Large intestine (tissue), 3 donors: Measurements from ENCODE around the gene CLASRP. TPM values are rescaled to one million over a fixed set of nuclear protein-coding genes. Genes with fewer than 3 reads are reported as not detected.
A peak's percentile ranks its signal among the peaks of the same experiment; 100 is the strongest.

Experiments used
- DNase-seq, 2 donors: peaks; one replicate each; pipeline versions ENCODE4 v3.0.0 to v3.0.0-alpha.2; 2013
- H3K27ac ChIP-seq: one replicate; pipeline ENCODE4 v1.5.1; 2013; ENCODE audit warnings: low read length
- H3K27me3 ChIP-seq: 2 replicates; pipeline ENCODE4 v1.6.1; 2013; ENCODE audit warnings: low read length; ENCODE audit not compliant: control insufficient read depth, insufficient read depth
- H3K36me3 ChIP-seq: 2 replicates; pipeline ENCODE4 v1.6.1; 2013; ENCODE audit warnings: low read length; ENCODE audit not compliant: control insufficient read depth, insufficient read depth
- H3K4me1 ChIP-seq: one replicate; pipeline ENCODE4 v1.6.1; 2013; ENCODE audit warnings: low read length; ENCODE audit not compliant: control insufficient read depth, insufficient read depth
- H3K4me3 ChIP-seq: one replicate; pipeline ENCODE4 v1.5.1; 2013; ENCODE audit warnings: low read length
- H3K9me3 ChIP-seq: one replicate; pipeline ENCODE4 v1.6.1; 2013; ENCODE audit warnings: mild to moderate bottlenecking, low read depth, low read length, moderate library complexity; ENCODE audit not compliant: control insufficient read depth
- WGBS: methylation state at CpG from one replicate; pipeline ENCODE4 v1.1.5; 2013; ENCODE audit warnings: low lambda C conversion rate; ENCODE audit not compliant: insufficient coverage; 5-methylcytosine and 5-hydroxymethylcytosine counted together
- polyA plus RNA-seq: library from polyadenylated mRNA; unstranded; fragments of 120-200 nt; gene quantifications from one replicate; pipeline ENCODE4 v1.2.1, GENCODE V29; 2013

CLASRP gene
- polyA plus RNA-seq, 1 donor, result 81.6 TPM

GRCh38 chr19:45041125-45041524 lies 2.3 kb downstream of the CLASRP start:
- H3K36me3 ChIP-seq, result peaks cover 50% of the 10 kb centered on the region

GRCh38 chr19:45045671-45046353 lies 7.0 kb downstream of the CLASRP start:
- Histone ChIP-seq H3K4me3 (no peak overlapping the region), H3K36me3 (peaks cover 51% of the 10 kb centered on the region), H3K27ac (peak overlapping the region; percentile 64), H3K27me3 (no peaks in the 10 kb centered on the region), H3K4me1 (peaks cover 28% of the 10 kb centered on the region), H3K9me3 (no peaks in the 10 kb centered on the region)
- WGBS, result no CpG with 5 or more reads among the region's 14 CpGs
- DNase-seq, result peak; percentile 48 to 84

More at GRCh38 chr19:45041125-45041524, 2.3 kb downstream of the CLASRP start:
- no CpG with 5 or more reads among the region's 6 CpGs for WGBS
- Histone ChIP-seq H3K9me3 (peaks cover 2% of the 10 kb centered on the region), H3K27me3 (no peaks in the 10 kb centered on the region), H3K4me3 (no peak overlapping the region), H3K4me1 (peaks cover 28% of the 10 kb centered on the region), H3K27ac (no peak overlapping the region)
- no peak for DNase-seq

- WGBS, result no CpG with 5 or more reads among the region's 7 CpGs
- Histone ChIP-seq H3K4me1 (peaks cover 33% of the 10 kb centered on the region), H3K27ac (peak overlapping the region; percentile 64), H3K9me3 (no peaks in the 10 kb centered on the region), H3K36me3 (peaks cover 51% of the 10 kb centered on the region), H3K27me3 (no peaks in the 10 kb centered on the region), H3K4me3 (no peak overlapping the region)
- peak in 1 of 2 donors; percentile 45 for DNase-seq
Measured at GRCh38 chr19:45046355-45046754, 7.5 kb downstream of the CLASRP start.

GRCh38 chr19:45047188-45047797 lies 8.4 kb downstream of the CLASRP start:
- no peak overlapping the region for H3K4me3 ChIP-seq

GRCh38 chr19:45049073-45049736 lies 10.4 kb downstream of the CLASRP start:
- Histone ChIP-seq H3K36me3 (peaks cover 46% of the 10 kb centered on the region), H3K27ac (no peak overlapping the region), H3K4me3 (no peak overlapping the region), H3K4me1 (peaks cover 49% of the 10 kb centered on the region), H3K9me3 (no peaks in the 10 kb centered on the region), H3K27me3 (no peaks in the 10 kb centered on the region)
- no peak for DNase-seq
- WGBS, result no CpG with 5 or more reads among the region's 8 CpGs

More at GRCh38 chr19:45047188-45047797, 8.4 kb downstream of the CLASRP start:
- no peak overlapping the region for H3K27ac ChIP-seq
- H3K4me1 ChIP-seq, result peaks cover 41% of the 10 kb centered on the region
- DNase-seq, result no peak
- no peaks in the 10 kb centered on the region for H3K9me3 ChIP-seq
- no peaks in the 10 kb centered on the region for H3K27me3 ChIP-seq
- peaks cover 42% of the 10 kb centered on the region for H3K36me3 ChIP-seq
- 67% methylated on average over 3 of the region's 7 CpGs for WGBS

- H3K4me1 ChIP-seq, result peaks cover 43% of the 10 kb centered on the region
Measured at GRCh38 chr19:45050036-45050435, 11.2 kb downstream of the CLASRP start.

GRCh38 chr19:45051929-45052579 lies 13.2 kb downstream of the CLASRP start:
- H3K4me1 ChIP-seq, result peaks cover 23% of the 10 kb centered on the region
- peak; percentile 75 to 93 for DNase-seq
- H3K36me3 ChIP-seq, result peaks cover 53% of the 10 kb centered on the region
- H3K27ac ChIP-seq, result peak overlapping the region; percentile 85
- H3K27me3 ChIP-seq, result no peaks in the 10 kb centered on the region
- WGBS, result 0% methylated on average over 1 of the region's 9 CpGs
- H3K4me3 ChIP-seq, result no peak overlapping the region
- H3K9me3 ChIP-seq, result no peaks in the 10 kb centered on the region

More at GRCh38 chr19:45050036-45050435, 11.2 kb downstream of the CLASRP start:
- Histone ChIP-seq H3K36me3 (peaks cover 45% of the 10 kb centered on the region), H3K27me3 (no peaks in the 10 kb centered on the region), H3K4me3 (no peak overlapping the region), H3K27ac (no peak overlapping the region), H3K9me3 (no peaks in the 10 kb centered on the region)
- no peak for DNase-seq
- no CpG with 5 or more reads among the region's 6 CpGs for WGBS

- H3K4me3 ChIP-seq, result no peak overlapping the region
- H3K9me3 ChIP-seq, result no peaks in the 10 kb centered on the region
- peaks cover 88% of the 10 kb centered on the region for H3K36me3 ChIP-seq
- no CpG with 5 or more reads among the region's 8 CpGs for WGBS
- H3K27ac ChIP-seq, result no peak overlapping the region
- no peaks in the 10 kb centered on the region for H3K27me3 ChIP-seq
- no peak for DNase-seq
- peaks cover 12% of the 10 kb centered on the region for H3K4me1 ChIP-seq
Measured at GRCh38 chr19:45056831-45057230, 18.0 kb downstream of the CLASRP start.

- Histone ChIP-seq H3K4me3 (no peak overlapping the region), H3K4me1 (peaks cover 6% of the 10 kb centered on the region), H3K9me3 (no peaks in the 10 kb centered on the region), H3K27ac (no peak overlapping the region), H3K27me3 (no peaks in the 10 kb centered on the region), H3K36me3 (peaks cover 91% of the 10 kb centered on the region)
- DNase-seq, result no peak
- no CpG with 5 or more reads among the region's 9 CpGs for WGBS
Measured at GRCh38 chr19:45057444-45057843, 18.6 kb downstream of the CLASRP start.

GRCh38 chr19:45058622-45059159 lies 19.8 kb downstream of the CLASRP start:
- Histone ChIP-seq H3K4me3 (no peak overlapping the region), H3K9me3 (no peaks in the 10 kb centered on the region), H3K27ac (no peak overlapping the region), H3K36me3 (peaks cover 91% of the 10 kb centered on the region), H3K27me3 (no peaks in the 10 kb centered on the region), H3K4me1 (no peaks in the 10 kb centered on the region)
- 80% methylated on average over 2 of the region's 14 CpGs for WGBS
- DNase-seq, result no peak
